GM18909 (cell line): ENCODE results near the gene SPAG16.

Source experiments
- ATAC-seq: cut with Tn5 transposase; IDR thresholded peaks from one replicate; pipeline ENCODE4 v1.9.1; 2021; ENCODE audit warnings: mild to moderate bottlenecking; ENCODE audit not compliant: unreplicated experiment, poor library complexity

The SPAG16 gene

DNA sequence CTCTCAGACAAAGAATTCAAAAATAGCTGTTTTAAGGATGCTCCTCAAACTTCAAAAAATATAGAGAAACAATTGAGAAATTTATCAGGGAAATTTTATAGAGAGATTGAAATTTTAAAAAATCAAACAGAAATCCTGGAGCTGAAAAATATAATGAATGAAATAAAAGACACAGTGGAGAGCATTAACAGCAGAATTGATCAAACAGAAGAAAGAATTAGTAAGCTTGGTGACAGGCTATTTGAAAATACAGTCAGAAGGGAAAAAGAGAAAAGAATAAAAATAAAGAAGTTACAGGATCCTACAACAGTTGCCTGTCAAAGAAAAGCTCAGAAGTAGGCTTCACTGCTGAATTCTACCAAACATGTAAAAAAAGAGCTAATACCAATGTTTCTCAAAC is 832.8 kb downstream of the SPAG16 start:
- ATAC-seq, result no peak

DNA sequence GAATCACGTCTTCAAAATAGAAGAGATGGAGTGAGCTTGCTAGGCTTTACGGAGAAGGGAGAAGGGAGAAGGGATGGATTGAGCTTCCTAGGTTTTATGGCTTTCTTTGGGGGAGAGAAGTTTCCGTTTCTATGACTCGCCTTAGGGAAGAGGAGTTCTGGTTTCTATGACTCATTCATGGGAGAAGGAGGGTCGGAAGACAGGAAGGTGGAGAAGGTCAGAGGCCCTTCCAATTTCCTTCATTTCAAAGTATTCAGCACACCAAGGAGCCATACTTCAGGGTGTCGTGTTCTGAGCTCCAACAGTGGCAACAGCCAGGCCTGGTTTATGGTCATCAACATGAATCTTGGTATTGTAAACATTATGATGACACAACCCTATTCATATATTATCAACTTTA is 841.9 kb downstream of the SPAG16 start:
- ATAC-seq, result no peak

DNA sequence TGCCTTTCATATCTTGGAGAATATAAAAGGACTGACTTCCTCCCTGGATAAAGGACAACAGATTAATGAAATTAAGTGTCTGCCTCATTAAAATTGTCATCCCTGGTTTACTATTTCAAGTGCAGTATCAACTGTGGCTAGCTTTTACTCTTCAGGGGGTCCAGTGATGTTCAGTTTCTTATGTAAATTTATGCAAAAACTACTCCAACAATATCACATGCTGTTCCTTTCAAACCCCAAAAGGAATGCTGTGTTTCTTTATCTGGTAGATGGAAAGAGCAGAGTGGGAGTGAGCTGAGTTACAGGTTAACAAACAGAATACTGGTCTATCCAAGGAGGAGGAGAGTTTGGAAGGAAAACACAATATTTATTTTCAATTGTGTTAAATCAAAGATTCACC is 842.9 kb downstream of the SPAG16 start:
- ATAC-seq, result no peak

DNA sequence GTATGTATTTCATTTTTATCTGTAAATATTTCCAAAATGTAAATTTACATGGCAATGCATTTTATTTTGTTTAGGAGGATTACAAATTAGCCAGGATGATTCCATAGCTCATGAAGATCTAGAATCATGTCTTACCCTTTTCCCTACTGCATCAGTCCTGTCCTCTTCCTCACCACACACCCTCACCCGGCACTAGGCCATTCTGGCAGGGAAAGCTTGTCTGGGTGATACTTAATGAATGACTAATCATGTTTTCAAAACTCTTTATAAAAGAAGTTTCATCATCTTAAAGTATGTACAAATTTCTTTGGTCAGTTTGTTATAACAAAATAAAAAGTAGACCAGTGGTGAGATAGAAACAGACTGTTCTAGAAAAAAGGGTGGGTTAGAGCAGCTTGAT is 843.3 kb downstream of the SPAG16 start:
- no peak for ATAC-seq

DNA sequence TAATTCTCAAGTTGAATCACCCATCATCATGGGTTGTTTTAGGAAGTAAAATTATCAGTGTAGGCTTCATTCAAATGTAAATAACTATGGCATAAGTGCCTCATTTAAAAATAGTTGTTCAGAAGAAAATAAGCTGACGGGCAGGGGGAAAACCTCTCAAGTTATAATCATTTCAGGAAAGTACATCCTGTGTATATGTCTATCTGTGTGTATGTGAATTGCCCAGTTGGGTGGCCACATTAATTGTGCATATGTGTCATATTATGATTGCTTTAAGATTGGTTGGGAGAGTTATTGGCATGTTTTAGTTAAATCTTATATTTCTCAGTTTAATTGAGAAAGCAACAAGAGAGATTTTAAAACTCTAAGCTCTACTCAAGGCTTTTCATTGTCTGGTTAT is 843.8 kb downstream of the SPAG16 start:
- ATAC-seq, result no peak

DNA sequence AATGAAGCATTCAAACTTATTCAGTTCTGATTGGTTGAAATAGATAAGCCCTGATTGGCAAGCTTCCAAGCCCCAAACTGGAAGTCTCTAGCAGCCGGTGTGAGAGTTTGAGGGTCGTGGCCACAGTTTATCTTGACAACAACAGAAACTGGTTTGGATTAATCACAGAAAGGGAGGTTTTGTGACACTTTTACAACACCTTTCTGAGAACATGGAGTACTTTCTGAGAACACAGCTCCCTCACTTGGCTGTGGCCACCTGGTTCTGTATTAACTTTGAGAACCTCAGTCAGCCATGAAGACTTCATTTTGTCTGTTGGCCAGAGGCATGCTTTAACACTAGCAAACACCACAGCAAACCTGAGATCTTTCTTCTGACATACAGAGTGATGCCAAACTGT is 845.9 kb downstream of the SPAG16 start:
- no peak for ATAC-seq

DNA sequence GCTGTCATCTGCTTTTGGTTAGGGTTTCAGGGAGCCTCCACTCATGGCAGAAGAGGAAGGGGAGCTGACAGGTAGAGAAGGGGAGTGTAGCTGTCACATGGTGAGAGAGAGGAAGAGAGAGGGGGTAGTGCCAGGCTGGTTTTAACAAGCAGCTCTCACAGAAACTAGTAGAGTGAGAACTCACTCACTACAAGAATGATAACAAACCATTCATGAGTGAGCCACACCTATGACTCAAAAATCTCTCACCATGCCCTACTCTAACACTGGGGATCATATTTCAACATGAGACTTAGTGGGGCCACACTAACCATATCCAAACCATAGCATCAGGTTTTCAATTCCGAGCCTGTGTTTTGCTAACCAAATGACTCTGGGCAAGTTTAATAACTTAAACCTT is 851.7 kb downstream of the SPAG16 start:
- no peak for ATAC-seq

DNA sequence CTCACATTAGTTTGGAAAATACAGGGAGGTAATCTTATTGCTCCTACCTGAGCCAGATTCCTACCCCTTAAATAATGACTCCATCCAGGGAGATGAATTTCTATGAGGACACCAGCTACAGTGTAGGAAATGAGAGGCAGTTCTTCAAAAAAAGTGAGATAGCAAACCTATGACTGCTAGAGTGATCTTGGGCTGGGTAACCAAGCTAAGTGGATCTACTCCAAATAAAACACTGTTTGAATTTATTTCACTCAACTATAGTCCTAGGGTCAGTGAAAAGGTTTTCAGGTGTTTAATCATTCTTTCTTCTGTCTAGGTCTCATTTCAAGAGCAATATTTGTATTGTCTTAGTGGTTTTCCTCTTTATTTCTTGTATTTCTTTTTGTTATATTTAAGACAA is 854.5 kb downstream of the SPAG16 start:
- ATAC-seq, result no peak

DNA sequence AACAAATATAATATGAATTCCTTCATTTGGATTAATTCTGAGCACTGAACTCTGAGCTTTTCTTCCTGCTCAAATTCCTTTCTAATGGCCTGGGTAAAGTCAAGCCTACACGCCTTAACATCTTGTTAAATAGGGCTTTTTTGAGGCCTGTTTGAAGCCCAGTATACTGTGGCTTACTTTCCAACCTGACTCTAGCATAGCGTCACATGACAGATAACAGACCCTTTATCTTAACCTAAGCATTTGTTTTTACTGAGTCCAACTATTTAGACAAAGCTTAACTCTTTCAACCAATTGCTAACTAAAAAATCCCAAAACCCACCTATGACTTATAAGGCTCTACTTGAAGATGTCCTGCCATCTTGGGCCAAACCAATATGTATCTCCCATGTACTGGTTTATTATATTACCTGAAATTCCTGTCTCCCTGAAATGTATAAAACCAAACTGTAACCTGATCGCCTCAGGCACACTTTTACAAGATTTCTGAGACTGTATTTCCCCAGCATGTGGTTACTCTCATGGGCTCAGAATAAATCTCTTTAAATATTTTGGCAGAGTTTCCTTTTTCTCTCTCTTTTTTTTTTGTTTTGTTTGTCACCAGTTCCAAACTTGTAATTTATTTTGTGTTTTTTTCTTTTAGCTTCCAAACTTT is 855.5 kb downstream of the SPAG16 start:
- ATAC-seq, result no peak

DNA sequence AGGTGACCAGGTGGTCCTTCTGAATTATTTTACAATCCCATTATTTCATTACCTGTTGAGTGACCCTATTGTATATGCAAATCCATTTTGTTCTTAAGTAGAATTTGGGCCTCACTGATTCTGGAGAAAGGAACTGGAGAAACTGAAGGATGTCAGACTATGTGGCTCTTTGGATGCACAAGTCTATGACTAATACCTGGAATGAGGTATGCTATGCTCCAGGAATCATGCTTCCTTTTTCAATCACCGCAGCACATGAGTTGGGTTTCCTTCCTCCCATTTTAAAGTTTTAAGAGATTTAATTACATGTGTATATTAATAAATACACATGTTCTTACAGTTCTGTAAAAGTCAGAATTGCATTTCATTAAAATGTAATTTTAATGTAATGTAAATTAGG is 872.7 kb downstream of the SPAG16 start:
- ATAC-seq, result no peak

DNA sequence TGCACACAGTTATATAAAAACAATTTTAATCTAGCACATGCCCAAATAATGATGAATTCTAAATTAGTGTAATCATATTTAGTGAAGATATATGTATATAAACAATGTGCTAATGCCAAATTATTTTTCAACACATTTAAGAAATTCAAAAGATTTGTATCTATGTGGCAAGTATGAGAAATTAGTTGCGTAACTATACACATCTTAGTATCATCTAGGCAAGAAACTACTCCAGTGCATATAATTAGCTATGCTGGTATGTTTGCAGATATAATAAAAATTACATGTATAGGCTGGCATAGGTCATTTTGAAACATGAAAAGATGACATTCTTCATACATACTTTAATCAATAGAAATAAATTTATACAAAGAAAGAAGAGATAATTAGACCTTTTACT is 874.6 kb downstream of the SPAG16 start:
- no peak for ATAC-seq

DNA sequence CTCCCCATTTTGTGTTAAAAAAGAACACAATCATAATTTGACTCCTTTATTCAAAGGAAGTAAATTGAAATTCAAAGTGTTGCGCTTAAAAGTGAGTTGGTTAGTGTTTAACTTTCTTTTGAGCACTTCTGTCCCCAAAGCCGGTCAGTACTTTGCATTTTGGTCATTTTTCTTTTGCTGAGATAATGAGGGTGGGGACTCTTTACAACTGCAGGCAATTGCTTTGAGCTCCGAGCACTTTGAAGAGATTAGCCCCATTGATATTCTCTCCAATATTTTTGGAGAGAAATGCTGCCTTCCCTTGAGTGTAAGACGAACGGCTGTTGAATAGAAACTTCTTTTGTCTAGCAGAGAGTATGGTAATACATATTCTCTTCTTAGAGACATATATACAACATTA is 885.0 kb downstream of the SPAG16 start:
- no peak for ATAC-seq

DNA sequence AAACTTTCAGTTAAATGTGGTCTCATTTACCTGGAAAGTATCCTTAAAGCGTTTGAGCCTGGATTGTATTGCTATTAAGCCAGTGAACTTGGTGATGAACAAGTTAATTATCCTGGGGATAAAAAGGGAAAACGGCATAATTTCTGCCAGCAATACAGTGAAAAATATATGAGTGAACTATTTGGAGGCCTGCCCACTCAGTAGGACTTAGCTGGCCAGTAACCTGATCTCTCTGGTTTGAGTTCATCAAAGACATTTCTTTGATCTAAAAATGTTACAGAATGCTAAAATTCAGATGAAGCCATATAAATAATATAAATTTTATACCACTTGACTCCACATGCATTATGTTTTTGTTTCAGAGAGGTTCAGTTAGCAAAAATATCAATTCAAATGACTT is 885.5 kb downstream of the SPAG16 start:
- no peak for ATAC-seq

DNA sequence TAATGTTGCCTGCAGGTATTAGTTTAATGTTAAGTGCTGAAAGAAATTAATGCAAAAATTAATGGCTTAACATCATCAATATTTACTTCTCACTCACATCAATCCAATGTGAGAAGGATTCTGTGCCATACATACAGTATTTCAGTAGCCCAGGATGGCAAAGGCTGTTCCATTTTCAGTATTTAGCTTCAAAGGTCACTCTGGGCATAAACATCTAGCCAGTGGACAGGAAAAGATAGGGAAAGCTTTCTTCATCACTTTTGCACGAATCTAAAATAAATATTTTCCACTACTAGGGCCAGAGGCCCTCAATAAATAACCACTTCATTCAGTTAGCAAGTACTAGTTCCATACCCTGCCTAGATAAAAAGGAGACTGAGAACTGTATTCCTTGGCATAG is 890.3 kb downstream of the SPAG16 start:
- no peak for ATAC-seq

DNA sequence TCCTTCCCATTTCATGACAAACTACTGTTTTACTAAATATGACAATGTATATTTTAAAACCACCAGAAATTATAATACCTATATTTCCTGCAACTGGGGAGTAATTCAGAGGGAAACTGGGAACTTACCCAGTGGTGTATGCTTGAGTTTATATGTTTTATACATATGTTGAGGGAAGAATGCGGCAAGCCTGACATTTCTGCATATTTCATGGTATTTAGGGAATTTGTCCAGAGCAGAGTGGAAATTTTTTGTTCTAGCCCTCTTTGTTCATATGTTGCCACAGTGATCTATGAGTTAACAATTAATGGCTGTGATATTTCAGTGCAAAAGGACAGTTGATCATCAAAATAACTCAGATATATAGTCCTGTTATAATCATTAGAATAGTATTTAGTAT is 895.8 kb downstream of the SPAG16 start:
- no peak for ATAC-seq

DNA sequence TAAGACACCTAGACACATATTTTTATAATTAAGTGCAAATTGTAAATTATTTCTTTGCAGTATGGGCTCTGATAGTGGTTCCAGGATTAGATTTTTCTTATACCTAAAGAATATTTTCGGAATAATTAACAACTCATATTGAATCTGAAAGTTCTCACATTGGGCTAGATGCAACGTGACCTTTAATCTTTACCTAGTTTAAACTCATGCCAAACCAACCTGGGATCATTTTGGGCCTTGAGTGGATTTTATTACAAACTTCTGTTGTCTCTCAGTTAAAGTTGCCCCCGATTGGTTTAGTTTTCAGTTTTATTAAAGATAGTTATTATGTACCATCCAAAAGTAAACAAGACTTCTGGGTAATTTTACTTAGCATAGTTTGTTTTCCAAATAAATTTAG is 896.4 kb downstream of the SPAG16 start:
- no peak for ATAC-seq

DNA sequence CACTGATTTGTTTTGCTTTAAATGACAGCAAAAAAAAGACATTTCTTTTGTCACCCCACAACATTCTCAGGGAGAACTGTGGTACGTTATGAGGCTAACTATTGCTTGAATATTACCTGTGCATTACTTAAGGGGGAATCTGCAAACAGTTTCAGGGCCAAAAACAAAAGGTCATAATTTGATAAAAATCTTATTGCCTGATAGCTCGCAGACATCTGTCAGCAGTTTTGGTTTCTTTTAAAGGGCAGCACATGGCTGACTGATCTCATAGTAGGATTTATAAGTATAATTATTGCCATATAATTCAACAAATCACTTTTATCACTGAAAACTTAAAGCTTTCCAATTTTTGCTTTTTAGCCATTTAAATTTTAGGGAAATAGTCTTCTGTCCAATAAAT is 900.2 kb downstream of the SPAG16 start:
- ATAC-seq, result no peak

DNA sequence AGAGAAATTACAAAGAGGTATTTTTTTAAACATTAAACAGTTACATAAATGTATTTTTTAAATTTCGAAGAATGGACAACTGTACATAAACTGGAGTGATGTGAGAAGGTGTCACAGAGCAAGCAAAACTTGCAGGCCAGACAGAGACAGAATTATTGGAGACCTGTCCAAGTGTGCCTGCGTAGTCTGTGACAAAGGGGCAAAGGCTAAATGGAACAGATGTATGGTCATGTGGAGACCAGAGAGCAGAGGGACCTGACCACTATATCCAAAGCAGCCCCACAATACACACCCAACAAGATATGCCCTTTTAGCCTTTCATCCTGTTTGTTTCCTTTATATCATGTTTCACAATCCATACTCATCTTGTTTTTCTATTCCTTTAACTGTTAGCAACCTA is 901.3 kb downstream of the SPAG16 start:
- no peak for ATAC-seq

DNA sequence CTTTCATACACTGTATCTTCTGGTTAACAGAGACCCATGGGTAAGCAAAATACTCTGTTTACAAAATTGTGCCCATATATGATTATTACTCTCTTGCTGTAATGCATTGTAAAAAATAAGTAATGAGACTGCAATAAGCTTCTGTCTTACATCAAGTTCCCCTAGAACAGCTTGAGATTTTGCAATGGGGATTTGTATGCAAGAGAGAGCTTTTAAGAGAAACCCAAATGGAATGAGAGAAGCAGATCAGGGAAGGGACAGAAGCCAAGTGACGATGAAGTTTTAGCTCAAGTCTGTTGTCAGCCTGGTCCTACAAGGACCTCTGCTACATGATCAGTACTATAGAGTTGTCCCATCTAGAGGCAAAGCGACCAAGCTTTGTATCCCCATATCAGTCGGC is 908.4 kb downstream of the SPAG16 start:
- no peak for ATAC-seq

DNA sequence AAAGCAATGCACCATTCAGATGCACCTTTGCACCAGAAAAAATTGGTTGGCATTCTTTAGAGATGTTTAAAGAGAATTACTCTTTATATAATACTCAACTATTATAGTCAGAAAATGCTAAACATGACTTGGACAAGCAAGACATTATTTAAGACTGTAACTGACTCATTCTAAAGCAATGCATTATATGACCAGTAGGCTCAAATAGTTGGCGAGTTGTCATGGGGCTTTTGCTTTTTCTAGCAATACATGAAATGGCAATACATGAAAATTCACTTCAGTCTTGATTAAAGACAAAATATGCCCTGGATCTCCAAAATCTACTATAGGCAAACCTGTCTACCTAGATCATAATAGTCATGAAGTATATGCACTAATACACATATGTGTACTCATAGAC is 909.7 kb downstream of the SPAG16 start:
- ATAC-seq, result no peak

DNA sequence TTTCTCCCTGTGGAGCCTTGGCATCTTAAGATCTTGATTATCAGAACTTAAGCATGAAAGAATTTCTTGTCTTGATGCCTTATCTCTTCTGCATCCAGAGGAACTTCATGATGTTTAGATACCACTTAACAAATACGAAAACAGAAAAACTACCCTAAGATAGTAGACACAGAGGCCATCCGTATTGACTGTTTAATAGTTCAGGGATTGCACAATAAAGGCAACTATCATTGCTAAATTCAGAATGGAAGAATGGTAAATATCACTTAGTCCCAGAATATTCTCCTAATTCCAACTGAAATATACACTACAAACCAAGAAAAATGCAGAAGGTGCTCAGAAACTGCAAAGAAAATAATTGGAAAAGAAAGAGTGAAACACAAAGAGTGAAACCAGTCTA is 912.0 kb downstream of the SPAG16 start:
- no peak for ATAC-seq

DNA sequence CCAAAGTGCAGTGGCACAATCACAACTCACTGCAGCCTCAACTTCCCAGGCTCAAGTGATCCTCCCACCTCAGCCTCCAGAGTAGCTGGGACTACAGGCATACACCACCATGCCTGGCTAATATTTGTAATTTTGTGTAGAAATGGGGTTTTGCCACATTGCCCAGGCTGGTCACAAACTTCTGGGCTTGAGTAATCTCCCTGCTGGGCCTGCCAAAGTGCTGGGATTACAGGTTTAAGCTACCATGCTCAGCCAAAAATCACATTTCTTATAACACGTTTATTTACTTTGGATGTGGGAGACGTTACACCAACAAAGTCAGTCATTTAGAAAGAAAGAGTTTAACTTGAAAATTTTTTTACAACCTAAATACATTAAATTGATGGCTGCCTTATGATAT is 917.6 kb downstream of the SPAG16 start:
- ATAC-seq, result no peak

DNA sequence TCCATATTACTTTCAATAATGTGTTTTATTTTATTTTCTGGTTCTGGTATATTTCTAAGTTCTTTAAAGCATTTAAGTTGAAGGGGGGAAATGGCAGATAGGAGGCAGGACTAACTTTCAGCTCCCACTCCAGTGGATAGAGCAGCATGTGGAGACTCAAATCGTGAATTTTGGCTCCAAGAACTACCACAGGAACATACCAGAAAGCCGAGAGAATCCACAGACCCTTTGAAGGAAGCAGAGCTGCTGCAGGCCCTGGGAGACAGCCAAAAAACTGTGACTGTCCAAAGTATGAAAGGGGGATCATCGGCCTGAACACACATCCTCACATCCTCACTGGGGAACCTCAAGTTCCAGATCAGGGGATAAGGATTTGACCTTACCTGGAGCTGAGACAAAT is 919.0 kb downstream of the SPAG16 start:
- no peak for ATAC-seq
